Loucy (cell line): ENCODE results near the gene SHMT2.

Experiments used
- EZH2phosphoT487 ChIP-seq: fragments of 200-600 bp; IDR thresholded peaks from 2 replicates; pipeline ENCODE4 v1.6.1; 2018; ENCODE audit warnings: antibody characterized with exemption, mild to moderate bottlenecking, moderate library complexity, borderline replicate concordance
- TF ChIP-seq, protein P1 (sequence below): fragments of 200-600 bp; sonication (generic); conservative IDR thresholded peaks from 2 replicates; pipeline ENCODE4 v1.5.1; 2014; ENCODE audit warnings: mild to moderate bottlenecking, antibody characterized with exemption, low read length

DNA sequence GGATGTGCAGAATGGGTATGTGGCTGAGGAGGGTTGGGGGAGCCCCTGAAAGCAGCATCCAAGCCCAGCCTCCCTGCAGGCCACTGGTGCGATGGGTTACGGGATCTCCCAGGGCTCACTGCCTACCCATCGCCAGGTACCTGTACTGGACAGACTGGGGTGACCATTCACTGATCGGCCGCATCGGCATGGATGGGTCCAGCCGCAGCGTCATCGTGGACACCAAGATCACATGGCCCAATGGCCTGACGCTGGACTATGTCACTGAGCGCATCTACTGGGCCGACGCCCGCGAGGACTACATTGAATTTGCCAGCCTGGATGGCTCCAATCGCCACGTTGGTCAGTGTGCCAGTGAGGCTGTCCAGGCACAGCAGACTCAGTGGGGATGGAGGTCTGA, 31.2 kb upstream of the SHMT2 start:
- TF ChIP-seq, protein P1, sequence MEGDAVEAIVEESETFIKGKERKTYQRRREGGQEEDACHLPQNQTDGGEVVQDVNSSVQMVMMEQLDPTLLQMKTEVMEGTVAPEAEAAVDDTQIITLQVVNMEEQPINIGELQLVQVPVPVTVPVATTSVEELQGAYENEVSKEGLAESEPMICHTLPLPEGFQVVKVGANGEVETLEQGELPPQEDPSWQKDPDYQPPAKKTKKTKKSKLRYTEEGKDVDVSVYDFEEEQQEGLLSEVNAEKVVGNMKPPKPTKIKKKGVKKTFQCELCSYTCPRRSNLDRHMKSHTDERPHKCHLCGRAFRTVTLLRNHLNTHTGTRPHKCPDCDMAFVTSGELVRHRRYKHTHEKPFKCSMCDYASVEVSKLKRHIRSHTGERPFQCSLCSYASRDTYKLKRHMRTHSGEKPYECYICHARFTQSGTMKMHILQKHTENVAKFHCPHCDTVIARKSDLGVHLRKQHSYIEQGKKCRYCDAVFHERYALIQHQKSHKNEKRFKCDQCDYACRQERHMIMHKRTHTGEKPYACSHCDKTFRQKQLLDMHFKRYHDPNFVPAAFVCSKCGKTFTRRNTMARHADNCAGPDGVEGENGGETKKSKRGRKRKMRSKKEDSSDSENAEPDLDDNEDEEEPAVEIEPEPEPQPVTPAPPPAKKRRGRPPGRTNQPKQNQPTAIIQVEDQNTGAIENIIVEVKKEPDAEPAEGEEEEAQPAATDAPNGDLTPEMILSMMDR, result no peak
- no peak for TF ChIP-seq EZH2phosphoT487
